Choroid plexus epithelial cell (primary cell): ENCODE data around the gene STAT2.
A peak's percentile ranks its signal among the peaks of the same experiment; 100 is the strongest.

Experiments used
- DNase-seq: peaks from one replicate; pipeline ENCODE4 v3.0.0-alpha.2; 2010; ENCODE audit warnings: low read depth
- H3K4me3 ChIP-seq: 2 replicates; pipeline ENCODE4 v1.5.1; 2011; ENCODE audit warnings: low read depth, mild to moderate bottlenecking, control low read depth, low read length, moderate library complexity
- TF ChIP-seq, protein P1 (sequence below): conservative IDR thresholded peaks from 2 replicates; pipeline ENCODE4 v1.5.1; 2011; ENCODE audit warnings: low read depth, mild to moderate bottlenecking, control low read depth, inconsistent platforms, low read length, moderate library complexity

Gene STAT2

DNA sequence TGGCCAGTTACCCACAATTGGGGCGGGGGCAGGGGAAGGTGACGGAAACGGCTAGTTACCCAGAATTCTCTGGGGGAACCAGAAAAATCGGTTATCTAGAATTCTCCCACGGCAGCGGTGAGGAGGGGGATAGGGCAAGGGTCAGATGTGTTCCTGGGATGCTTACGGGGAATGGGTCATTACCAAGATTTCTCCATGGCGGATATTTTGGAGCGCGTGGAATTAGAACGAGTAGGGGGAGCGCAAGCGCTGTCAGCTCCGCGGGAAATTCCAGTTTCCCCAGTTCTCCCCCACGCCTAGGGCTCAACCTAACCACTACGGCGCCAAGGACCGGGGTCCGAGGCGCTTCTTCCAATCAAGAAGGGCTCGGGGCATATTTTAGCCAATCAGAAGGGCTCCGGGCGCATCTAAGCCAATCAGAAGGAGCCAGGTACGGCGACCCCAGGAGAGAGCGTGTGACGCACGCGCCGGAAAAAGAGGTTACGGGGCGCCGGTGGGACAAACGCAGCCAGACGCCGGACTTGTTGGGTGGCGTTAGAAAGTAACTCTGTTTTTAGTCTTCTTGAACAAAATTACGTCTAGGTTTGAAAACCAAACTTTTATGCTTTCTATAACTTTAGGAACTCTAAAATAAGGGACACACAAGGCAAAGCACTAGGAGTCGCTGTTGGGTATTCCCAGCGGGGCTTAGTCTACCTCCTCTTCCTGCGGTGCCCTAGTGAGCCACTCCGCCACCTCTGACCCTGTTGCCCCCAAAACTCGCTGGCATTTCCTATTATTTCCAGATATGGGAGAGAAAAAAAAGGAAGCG, 26.0 kb downstream of the STAT2 start, which contains the start of gene PAN2:
PAN2 (minus strand) TSS at position 322 of the 811 bp plus-strand sequence. CDS start 906 bp downstream, outside the sequence.
- peak; percentile 98 for DNase-seq
- peak within 1 kb of the TSS; percentile 69 for H3K4me3 ChIP-seq
- TF ChIP-seq, protein P1, sequence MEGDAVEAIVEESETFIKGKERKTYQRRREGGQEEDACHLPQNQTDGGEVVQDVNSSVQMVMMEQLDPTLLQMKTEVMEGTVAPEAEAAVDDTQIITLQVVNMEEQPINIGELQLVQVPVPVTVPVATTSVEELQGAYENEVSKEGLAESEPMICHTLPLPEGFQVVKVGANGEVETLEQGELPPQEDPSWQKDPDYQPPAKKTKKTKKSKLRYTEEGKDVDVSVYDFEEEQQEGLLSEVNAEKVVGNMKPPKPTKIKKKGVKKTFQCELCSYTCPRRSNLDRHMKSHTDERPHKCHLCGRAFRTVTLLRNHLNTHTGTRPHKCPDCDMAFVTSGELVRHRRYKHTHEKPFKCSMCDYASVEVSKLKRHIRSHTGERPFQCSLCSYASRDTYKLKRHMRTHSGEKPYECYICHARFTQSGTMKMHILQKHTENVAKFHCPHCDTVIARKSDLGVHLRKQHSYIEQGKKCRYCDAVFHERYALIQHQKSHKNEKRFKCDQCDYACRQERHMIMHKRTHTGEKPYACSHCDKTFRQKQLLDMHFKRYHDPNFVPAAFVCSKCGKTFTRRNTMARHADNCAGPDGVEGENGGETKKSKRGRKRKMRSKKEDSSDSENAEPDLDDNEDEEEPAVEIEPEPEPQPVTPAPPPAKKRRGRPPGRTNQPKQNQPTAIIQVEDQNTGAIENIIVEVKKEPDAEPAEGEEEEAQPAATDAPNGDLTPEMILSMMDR, result peak; percentile 78

DNA sequence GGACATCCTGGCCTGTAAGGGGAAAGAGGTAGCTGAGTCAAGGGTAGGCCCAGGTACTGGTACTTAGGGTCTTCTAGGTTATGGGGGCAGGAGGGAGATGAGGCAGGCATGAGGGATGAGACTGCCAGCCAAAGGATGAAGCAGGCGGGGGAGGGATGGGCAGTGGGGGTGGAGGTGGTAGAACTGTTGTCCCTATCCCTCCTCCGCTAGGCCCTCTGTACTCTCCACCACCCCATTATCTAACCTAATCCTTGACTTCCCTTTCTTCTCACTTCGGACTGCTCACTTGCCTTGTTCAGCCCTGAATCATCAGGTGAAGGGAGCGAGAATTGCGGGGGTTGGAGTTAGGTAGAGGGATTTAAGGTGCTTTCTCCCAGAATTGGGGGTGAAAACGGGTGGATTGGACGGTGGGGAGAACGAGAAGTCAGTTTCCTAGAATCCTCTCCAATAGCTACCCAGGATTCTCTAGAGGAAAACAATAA, 26.7 kb downstream of the STAT2 start:
- TF ChIP-seq, protein P1, result no peak
- no peak for DNase-seq
- H3K4me3 ChIP-seq, result peak overlapping the region; percentile 69

DNA sequence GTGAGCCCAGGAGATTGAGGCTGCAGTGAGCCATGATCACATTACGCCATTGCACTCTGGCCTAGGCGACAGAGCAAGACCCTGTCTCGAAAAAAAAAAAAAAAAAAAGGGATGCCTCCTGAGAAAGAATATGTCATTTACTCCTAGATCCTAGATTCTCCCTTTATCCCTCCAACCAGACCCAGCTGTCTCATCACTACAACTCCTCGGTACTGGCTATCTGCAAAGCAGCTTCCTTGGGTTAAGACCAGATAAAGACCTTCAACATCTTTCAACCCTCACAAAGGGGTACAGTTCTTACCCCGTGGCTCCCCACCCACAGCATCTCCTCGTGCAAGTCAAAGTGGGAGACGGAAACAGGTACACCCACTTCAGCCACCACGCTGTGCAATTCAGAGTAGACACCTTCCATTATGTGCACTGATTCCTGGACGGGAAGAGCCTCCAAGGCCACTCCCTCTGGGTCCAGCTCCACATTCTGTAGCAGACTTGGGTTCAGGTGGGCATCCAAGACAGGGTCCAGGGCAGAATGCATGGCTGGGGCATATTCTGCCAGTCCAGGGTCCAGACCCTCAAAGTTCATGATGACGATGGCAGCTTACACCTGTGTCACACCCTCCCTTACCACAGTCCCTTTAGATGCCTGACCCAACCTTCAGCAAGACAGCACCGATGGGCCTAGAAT, 27.3 kb downstream of the STAT2 start:
- no peak for DNase-seq
- TF ChIP-seq, protein P1, result no peak
- H3K4me3 ChIP-seq, result peak overlapping the region; percentile 69

DNA sequence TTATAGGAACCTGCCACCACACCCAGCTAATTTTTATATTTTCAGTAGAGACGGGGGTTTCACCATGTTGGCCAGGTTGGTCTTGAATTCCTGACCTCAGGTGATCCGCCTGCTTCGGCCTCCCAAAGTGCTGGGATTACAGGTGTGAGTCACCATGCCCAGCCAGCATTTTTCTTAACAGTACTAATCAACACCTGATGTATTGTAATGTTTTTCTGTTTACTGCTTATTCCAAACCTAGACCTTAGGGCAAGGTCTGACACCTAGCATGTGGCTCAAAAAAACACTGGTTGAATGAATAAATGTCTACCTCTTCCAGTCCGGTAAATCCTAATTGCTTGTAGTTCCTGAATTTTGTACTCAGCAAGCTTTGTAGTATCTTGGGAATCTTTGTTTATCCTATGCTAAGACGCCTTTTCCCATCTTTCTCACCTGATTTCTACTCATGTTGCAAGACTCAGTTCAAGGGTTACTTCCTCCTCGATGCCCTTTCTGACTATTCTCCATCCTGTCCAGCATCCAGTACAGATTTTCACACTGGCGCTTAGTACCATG, 28.9 kb downstream of the STAT2 start:
- no peak for DNase-seq
- TF ChIP-seq, protein P1, result no peak
- H3K4me3 ChIP-seq, result no peak overlapping the region

DNA sequence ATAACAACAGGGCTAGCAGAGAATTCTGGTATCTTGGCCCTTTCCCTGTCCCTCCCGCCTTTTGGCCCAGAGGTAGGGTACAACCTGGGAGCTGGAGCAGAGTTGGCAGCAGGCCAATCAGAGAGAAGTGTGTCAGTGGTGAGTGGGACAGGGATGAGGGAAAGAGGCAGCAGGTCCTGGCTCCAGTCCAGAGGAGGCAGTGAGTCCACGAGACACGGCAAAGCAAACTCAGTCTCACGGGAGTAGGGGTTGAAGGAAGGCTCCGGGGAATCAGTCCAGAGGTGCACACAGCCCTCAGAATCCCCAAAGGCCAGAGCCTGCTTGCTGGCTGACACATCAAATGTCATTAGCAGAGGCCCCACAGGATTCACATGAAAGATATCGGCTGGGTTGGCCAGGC, 33.4 kb downstream of the STAT2 start:
- no peak for DNase-seq
- TF ChIP-seq, protein P1, result no peak
- no peak overlapping the region for H3K4me3 ChIP-seq

DNA sequence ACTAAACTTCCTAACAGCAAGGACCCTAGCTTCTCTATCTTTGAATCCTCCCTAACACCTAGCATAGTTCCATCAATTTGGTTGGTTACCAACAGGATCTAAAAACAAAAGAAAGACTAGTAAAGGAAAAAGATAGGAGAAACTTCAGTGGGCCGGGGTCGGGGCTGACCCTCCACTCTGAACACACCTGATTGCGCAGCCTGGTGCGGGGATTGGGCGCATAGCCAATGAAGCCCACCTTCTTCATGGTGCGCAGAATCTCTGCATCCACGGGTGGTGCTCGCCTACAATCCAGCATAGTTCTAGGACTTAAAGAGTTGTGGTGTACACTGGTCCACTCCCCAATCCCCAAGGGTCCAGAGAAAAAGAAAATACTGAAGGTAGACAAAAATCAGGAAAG, 33.8 kb downstream of the STAT2 start:
- DNase-seq, result no peak
- TF ChIP-seq, protein P1, result no peak
- H3K4me3 ChIP-seq, result no peak overlapping the region
